Ishikawa (cell line): Measurements from ENCODE around the gene ADGRG1.

Experiments used
- CEBPB ChIP-seq: IDR thresholded peaks from 2 replicates; pipeline ENCODE4 v1.6.1; 2012
- CREB1 ChIP-seq: IDR thresholded peaks from 2 replicates; pipeline ENCODE4 v1.6.1; 2012; ENCODE audit warnings: low read depth
- EGR1 ChIP-seq: IDR thresholded peaks from 2 replicates; pipeline ENCODE4 v1.6.1; 2012
- EP300 ChIP-seq: IDR thresholded peaks from 2 replicates; pipeline ENCODE4 v1.6.1; 2012; ENCODE audit warnings: borderline replicate concordance
- FOXM1 ChIP-seq: IDR thresholded peaks from 2 replicates; pipeline ENCODE4 v1.6.1; 2012; ENCODE audit warnings: low read depth, borderline replicate concordance
- NFIC ChIP-seq: IDR thresholded peaks from 2 replicates; pipeline ENCODE4 v1.6.1; 2012
- RAD21 ChIP-seq: IDR thresholded peaks from 2 replicates; pipeline ENCODE4 v1.6.1; 2012; ENCODE audit warnings: low read depth
- TAF1 ChIP-seq: IDR thresholded peaks from 2 replicates; pipeline ENCODE4 v1.6.1; 2012; ENCODE audit warnings: low read depth, mild to moderate bottlenecking
- TCF12 ChIP-seq: IDR thresholded peaks from 2 replicates; pipeline ENCODE4 v1.6.1; 2012; ENCODE audit warnings: low read depth
- TEAD4 ChIP-seq: IDR thresholded peaks from 2 replicates; pipeline ENCODE4 v1.6.1; 2012
- YY1 ChIP-seq: IDR thresholded peaks from 2 replicates; pipeline ENCODE4 v1.6.1; 2012; ENCODE audit warnings: low read depth
- ZBTB7A ChIP-seq: IDR thresholded peaks from 2 replicates; pipeline ENCODE4 v1.6.1; 2012; ENCODE audit warnings: low read depth
- TF ChIP-seq, protein P1 (sequence below): IDR thresholded peaks from 2 replicates; pipeline ENCODE4 v1.6.1; 2012; ENCODE audit warnings: low read depth, mild to moderate bottlenecking
- TF ChIP-seq, protein P2 (sequence below): IDR thresholded peaks from 2 replicates; pipeline ENCODE4 v1.6.1; 2012
- TF ChIP-seq, protein P3 (sequence below): IDR thresholded peaks from 2 replicates; pipeline ENCODE4 v1.6.1; 2012

Gene ADGRG1

DNA sequence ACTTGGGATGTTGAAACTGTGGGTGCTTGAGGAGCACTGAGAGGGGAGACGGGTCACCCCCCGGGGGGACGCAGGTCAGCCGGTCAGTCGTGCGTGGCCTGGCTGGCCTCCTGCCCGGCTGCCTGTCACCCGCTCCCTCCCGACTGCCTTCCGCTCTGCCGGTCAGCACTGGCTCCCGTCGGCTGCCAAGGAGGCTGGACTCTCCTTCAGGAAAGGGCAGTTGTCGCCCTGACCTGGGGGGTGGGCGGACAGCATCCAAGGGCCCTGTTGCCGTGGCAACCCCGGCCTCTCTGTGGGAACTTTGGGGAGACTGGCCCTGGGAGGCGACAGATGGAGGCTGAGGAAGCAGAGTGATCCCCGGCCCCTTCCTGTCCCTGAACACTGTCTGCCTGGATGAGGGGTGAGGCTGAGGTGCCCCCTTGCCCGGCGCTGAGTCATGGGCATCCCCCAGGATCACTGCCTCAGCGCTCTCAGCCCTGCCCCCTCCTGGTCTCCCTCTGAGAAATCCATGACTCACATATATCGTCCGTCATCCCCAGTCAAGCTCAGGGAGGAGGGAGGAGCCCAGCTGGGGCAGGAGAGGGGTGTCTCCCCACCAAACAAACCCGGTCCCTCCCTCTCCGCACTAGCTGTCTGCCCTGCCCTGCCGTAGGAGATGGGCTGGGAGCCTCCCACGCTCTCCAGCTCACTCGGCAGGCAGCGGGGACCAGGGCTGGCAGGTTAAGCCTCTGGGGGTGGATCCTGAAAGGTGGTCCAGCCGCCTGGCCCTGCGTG lies at the start of gene ADGRG1:
ADGRG1 (plus strand) TSS at position 623 of the 774 bp plus-strand sequence. CDS start 21,658 bp downstream, outside the sequence.
- TF ChIP-seq FOXM1 (peak; percentile 55; the same call in 1 of the 2 replicates), EP300 (peak; percentile 72), RAD21 (peak; percentile 30), CEBPB (peak; percentile 30; the same call in 1 of the 2 replicates), TCF12 (peak; percentile 83), NFIC (peak; percentile 93), EGR1 (peak; percentile 90), CREB1 (0 out of 2 replicates have a peak, but pooled peaks have one; percentile 4), TEAD4 (peak; percentile 44), ZBTB7A (no peak; the same call in none of the 2 replicates), TAF1 (no peak), YY1 (no peak)
- TF ChIP-seq, protein P1, sequence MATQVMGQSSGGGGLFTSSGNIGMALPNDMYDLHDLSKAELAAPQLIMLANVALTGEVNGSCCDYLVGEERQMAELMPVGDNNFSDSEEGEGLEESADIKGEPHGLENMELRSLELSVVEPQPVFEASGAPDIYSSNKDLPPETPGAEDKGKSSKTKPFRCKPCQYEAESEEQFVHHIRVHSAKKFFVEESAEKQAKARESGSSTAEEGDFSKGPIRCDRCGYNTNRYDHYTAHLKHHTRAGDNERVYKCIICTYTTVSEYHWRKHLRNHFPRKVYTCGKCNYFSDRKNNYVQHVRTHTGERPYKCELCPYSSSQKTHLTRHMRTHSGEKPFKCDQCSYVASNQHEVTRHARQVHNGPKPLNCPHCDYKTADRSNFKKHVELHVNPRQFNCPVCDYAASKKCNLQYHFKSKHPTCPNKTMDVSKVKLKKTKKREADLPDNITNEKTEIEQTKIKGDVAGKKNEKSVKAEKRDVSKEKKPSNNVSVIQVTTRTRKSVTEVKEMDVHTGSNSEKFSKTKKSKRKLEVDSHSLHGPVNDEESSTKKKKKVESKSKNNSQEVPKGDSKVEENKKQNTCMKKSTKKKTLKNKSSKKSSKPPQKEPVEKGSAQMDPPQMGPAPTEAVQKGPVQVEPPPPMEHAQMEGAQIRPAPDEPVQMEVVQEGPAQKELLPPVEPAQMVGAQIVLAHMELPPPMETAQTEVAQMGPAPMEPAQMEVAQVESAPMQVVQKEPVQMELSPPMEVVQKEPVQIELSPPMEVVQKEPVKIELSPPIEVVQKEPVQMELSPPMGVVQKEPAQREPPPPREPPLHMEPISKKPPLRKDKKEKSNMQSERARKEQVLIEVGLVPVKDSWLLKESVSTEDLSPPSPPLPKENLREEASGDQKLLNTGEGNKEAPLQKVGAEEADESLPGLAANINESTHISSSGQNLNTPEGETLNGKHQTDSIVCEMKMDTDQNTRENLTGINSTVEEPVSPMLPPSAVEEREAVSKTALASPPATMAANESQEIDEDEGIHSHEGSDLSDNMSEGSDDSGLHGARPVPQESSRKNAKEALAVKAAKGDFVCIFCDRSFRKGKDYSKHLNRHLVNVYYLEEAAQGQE, result no peak
- TF ChIP-seq, protein P2, sequence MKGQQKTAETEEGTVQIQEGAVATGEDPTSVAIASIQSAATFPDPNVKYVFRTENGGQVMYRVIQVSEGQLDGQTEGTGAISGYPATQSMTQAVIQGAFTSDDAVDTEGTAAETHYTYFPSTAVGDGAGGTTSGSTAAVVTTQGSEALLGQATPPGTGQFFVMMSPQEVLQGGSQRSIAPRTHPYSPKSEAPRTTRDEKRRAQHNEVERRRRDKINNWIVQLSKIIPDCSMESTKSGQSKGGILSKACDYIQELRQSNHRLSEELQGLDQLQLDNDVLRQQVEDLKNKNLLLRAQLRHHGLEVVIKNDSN, result no peak
- TF ChIP-seq, protein P3, sequence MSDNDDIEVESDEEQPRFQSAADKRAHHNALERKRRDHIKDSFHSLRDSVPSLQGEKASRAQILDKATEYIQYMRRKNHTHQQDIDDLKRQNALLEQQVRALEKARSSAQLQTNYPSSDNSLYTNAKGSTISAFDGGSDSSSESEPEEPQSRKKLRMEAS, result no peak; the same call in 1 of the 2 replicates

DNA sequence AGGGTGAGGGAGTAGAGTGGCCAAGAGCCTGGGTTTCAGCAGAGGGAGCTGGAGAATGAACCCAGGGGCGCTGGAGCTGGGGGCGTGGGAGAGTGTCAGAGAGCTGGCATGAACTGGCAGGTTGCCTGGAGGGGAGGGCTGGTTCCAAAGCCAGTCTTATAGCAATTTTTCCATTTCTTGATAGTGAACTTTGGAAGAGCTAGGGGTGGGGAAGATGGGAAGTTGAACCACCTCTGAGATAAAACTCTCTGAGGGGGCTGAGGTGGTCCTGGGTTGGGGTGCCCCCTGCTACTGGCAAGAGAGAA lies 49.1 kb upstream of the ADGRG1 start:
- TF ChIP-seq TCF12 (no peak), ZBTB7A (no peak), EGR1 (no peak), TEAD4 (no peak), NFIC (no peak), CEBPB (no peak), EP300 (no peak), RAD21 (no peak), FOXM1 (no peak)
- TF ChIP-seq, protein P2, result no peak

DNA sequence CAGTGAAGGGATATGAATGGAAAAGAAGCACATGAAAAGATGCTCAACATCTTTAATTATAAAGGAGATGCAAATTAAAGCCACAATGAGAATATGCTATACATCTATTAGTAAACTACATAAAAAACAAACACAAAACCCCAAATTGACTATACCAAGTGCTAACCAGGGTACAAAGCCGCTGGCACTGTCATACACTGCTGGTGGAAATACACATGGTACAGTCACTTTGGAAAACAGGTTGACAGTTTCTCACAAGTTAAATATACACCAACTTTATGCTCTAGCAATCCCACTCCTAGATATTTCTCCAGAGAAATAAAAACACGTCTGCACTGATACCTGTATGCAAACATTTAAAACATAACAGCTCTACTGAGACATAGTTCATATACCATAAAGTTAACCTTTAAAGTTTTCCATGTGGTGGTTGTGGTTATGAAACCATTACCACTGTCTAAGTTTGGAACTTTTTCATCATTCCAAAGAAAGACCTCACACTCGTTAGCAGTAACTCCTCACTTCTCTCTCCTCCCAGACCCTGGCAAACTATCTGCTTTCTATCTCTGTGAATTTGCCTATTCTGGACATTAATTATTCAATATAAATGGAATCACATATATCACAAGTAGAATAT lies 43.3 kb upstream of the ADGRG1 start:
- TF ChIP-seq TAF1 (no peak), YY1 (no peak), TEAD4 (no peak), CEBPB (no peak), ZBTB7A (no peak), FOXM1 (no peak), EP300 (no peak), TCF12 (no peak), EGR1 (no peak), CREB1 (no peak), NFIC (no peak), RAD21 (no peak)
- TF ChIP-seq, protein P3, result no peak
- TF ChIP-seq, protein P1, result no peak
- TF ChIP-seq, protein P2, result no peak

DNA sequence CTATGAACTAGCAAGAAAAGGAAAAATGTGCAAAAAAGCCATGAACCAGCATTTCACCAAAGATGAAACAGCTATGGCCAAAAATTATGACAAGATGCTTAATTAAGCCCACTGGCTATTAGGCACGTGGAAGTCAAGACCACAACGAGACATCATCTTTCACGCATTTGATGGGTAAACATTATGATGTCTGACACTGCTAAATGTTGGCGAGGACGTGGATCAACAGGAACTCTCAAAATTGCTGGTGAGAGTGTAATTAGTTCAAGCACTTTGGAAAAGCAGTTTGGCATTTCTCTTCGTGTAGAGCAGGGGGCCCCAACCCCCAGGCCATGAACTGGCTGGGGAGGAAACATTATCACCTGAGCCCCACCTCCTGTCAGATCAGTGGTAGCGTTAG lies 39.6 kb upstream of the ADGRG1 start:
- no peak for TF ChIP-seq TEAD4
- TF ChIP-seq, protein P3, result no peak
- TF ChIP-seq ZBTB7A, result no peak
- TF ChIP-seq EP300, result no peak
- no peak for TF ChIP-seq FOXM1
- no peak for TF ChIP-seq RAD21
- TF ChIP-seq NFIC, result no peak
- no peak for TF ChIP-seq EGR1
- no peak for TF ChIP-seq YY1
- TF ChIP-seq CREB1, result no peak
- TF ChIP-seq CEBPB, result no peak
- TF ChIP-seq, protein P2, result no peak
- TF ChIP-seq TAF1, result no peak
- TF ChIP-seq TCF12, result no peak
- TF ChIP-seq, protein P1, result no peak
